VCaP (cell line): ENCODE measurements around the gene ETS1.

Experiments
- H3K27ac ChIP-seq: fragments of 450-650 bp; 2 replicates; pipeline ENCODE4 v1.5.1; 2017
- TF ChIP-seq, protein P1 (sequence below): fragments of 450-650 bp; conservative IDR thresholded peaks from 2 replicates; pipeline ENCODE4 v1.5.1; 2017; ENCODE audit warnings: mild to moderate bottlenecking, moderate library complexity

Gene ETS1

GRCh38 chr11:128467041-128467440 is 120.3 kb downstream of the ETS1 start:
- TF ChIP-seq, protein P1, sequence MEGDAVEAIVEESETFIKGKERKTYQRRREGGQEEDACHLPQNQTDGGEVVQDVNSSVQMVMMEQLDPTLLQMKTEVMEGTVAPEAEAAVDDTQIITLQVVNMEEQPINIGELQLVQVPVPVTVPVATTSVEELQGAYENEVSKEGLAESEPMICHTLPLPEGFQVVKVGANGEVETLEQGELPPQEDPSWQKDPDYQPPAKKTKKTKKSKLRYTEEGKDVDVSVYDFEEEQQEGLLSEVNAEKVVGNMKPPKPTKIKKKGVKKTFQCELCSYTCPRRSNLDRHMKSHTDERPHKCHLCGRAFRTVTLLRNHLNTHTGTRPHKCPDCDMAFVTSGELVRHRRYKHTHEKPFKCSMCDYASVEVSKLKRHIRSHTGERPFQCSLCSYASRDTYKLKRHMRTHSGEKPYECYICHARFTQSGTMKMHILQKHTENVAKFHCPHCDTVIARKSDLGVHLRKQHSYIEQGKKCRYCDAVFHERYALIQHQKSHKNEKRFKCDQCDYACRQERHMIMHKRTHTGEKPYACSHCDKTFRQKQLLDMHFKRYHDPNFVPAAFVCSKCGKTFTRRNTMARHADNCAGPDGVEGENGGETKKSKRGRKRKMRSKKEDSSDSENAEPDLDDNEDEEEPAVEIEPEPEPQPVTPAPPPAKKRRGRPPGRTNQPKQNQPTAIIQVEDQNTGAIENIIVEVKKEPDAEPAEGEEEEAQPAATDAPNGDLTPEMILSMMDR = no peak
- H3K27ac ChIP-seq = no peak overlapping the region

- no peak overlapping the region for H3K27ac ChIP-seq
Measured at GRCh38 chr11:128465946-128466705, 121.2 kb downstream of the ETS1 start.

DNA sequence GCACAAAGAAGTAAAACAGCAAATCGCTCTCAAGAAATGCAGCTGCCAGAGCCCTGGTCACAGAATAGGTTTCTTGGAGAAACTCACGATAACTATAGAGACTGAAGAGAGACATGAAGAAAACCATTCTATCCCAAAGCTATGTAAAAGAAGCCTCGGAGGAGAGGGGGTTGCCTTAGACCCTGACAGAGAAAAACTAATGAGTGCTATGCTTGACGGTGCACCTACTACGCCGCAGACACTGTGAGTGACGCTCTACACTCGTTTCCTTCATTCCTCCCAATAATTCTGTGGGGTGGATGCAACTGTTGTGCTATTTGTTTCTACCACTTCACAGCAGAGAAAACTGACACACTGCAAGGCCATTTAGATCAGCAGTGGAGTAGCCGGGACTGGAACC is 121.8 kb downstream of the ETS1 start:
- no peak overlapping the region for H3K27ac ChIP-seq
- TF ChIP-seq, protein P1 = no peak

More at GRCh38 chr11:128465946-128466705, 121.2 kb downstream of the ETS1 start:
- TF ChIP-seq, protein P1 = no peak

DNA sequence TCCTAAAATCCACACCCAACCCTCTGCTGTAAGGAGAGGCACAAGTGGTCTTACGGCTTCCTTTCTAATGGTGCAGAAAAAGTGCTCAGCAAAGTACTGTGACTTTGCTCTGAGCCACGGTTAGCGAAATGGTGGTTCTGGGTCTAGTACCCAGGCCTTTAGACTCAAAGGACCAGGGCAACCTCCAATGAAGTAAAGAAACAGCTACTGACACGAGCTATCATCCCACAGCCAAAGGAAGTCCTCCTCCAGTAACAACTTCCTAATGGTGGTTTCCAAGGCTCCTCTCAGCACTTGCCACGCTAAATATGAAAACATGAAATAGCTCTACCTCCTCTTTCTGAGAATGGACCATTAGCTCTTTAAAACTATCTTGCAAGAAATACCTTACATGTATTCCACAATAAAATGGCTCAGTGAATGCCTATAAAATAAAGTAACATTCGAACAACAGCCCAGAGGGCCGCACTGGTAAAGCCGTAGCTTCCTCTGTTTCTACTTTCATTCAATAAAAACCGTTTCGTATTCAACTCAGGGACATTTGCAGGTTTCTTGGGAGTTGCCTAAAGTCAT is 122.4 kb downstream of the ETS1 start:
- H3K27ac ChIP-seq = no peak overlapping the region
- TF ChIP-seq, protein P1 = no peak

- H3K27ac ChIP-seq = no peak overlapping the region
- TF ChIP-seq, protein P1 = no peak
Measured at GRCh38 chr11:128463979-128464378, 123.4 kb downstream of the ETS1 start.

- TF ChIP-seq, protein P1 = no peak
- H3K27ac ChIP-seq = no peak overlapping the region
Measured at GRCh38 chr11:128463371-128463829, 124.0 kb downstream of the ETS1 start.

DNA sequence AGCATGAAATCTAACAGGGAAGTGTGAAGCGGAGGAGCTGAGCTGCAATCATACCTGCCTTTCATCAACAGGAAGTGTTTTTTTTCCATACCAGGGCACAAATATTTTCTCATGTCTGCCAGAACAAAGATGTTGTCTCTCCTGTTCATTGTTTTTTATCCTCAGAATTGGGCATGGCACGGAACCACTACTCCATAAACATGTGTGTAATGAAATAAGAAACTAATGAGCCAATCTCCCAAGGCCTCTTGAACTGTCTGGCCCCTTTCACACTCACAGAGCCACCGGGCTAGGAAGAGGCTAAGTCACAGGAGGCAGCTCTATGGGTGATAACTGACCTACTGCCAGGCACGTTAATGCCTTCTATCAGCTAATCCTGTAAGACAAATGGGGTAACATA is 124.4 kb downstream of the ETS1 start:
- no peak overlapping the region for H3K27ac ChIP-seq
- TF ChIP-seq, protein P1 = no peak
